Measurements from ENCODE around the gene PRKCA. TPM values are rescaled to one million over a fixed set of nuclear protein-coding genes. Genes with fewer than 3 reads are reported as not detected.

Gene PRKCA
- total RNA-seq, 1 experiment from 2014 or later, result 22.6 TPM

- no peak overlapping the region for H2AFZ ChIP-seq (ENCODE audit: low read length)
Measured at GRCh38 chr17:66423056-66423955, 120.9 kb downstream of the PRKCA start.

GRCh38 chr17:66425756-66426396 is 123.5 kb downstream of the PRKCA start:
- Histone ChIP-seq H4K20me1 (ENCODE audit: low read length) (no peaks in the 10 kb centered on the region), H3K36me3 (ENCODE audit: low read depth, low read length) (no peaks in the 10 kb centered on the region), H3K4me1 (ENCODE audit: insufficient read depth, low read length) (peaks cover 20% of the 10 kb centered on the region), H3K27ac (ENCODE audit: low read length) (no peak overlapping the region), H2AFZ (ENCODE audit: low read length) (no peak overlapping the region), H3K4me3 (ENCODE audit: low read length) (no peak overlapping the region), H3K9me2 (replicated peaks; ENCODE audit: low read length) (no peaks in the 10 kb centered on the region), H3K27me3 (ENCODE audit: low read length) (no peaks in the 10 kb centered on the region), H3K9ac (ENCODE audit: low read length) (no peak overlapping the region), H3K4me2 (ENCODE audit: low read length) (no peak overlapping the region), H3K9me3 (ENCODE audit: low read length) (no peaks in the 10 kb centered on the region), H3K79me2 (ENCODE audit: low read length) (peaks cover 65% of the 10 kb centered on the region), H3F3A (ENCODE audit: low read length, unreplicated experiment) (no peaks in the 10 kb centered on the region)
- CTCF ChIA-PET, result no interaction called here
- BruUV-seq (replicated peaks), result no TSS peak
- intact Hi-C loops (cut with micrococcal nuclease), result loop anchor here (1.0 to 5.0 kb wide), 2 partner anchors 124 to 171 kb away; partner anchors contain the start of gene PRKCA
- POLR2A ChIA-PET (ENCODE audit: unreplicated experiment), result no interaction called here
- TF ChIP-seq CTCF (conservative IDR thresholded peaks at IDR 0.05; ENCODE audit: low read depth, low read length) (no peak), EZH2 (IDR thresholded peaks at IDR 0.05; ENCODE audit: low read length, unreplicated experiment) (no peak), EZH2phosphoT487 (IDR thresholded peaks at IDR 0.05; ENCODE audit: borderline replicate concordance, low read length) (no peak)
- DNase-seq (no peak), ATAC-seq (no peak)

More at GRCh38 chr17:66423056-66423955, 120.9 kb downstream of the PRKCA start:
- TF ChIP-seq CTCF (conservative IDR thresholded peaks at IDR 0.05; ENCODE audit: low read depth, low read length) (no peak), EZH2 (IDR thresholded peaks at IDR 0.05; ENCODE audit: low read length, unreplicated experiment) (no peak), EZH2phosphoT487 (IDR thresholded peaks at IDR 0.05; ENCODE audit: borderline replicate concordance, low read length) (no peak)
- no TSS peak for BruUV-seq (replicated peaks)
- H4K20me1 ChIP-seq (ENCODE audit: low read length), result no peaks in the 10 kb centered on the region
- CTCF ChIA-PET, result no interaction called here
- no peak for ATAC-seq
- H3K9ac ChIP-seq (ENCODE audit: low read length), result no peak overlapping the region
- H3K4me3 ChIP-seq (ENCODE audit: low read length), result no peak overlapping the region
- intact Hi-C loops (cut with micrococcal nuclease), result no loop called here
- no peaks in the 10 kb centered on the region for H3K36me3 ChIP-seq (ENCODE audit: low read depth, low read length)
- no peaks in the 10 kb centered on the region for H3K9me2 ChIP-seq (replicated peaks; ENCODE audit: low read length)
- no peaks in the 10 kb centered on the region for H3F3A ChIP-seq (ENCODE audit: low read length, unreplicated experiment)
- H3K4me1 ChIP-seq (ENCODE audit: insufficient read depth, low read length), result peaks cover 17% of the 10 kb centered on the region
- POLR2A ChIA-PET (ENCODE audit: unreplicated experiment), result no interaction called here
- H3K9me3 ChIP-seq (ENCODE audit: low read length), result no peaks in the 10 kb centered on the region
- no peaks in the 10 kb centered on the region for H3K27me3 ChIP-seq (ENCODE audit: low read length)
- no peak overlapping the region for H3K4me2 ChIP-seq (ENCODE audit: low read length)
- H3K27ac ChIP-seq (ENCODE audit: low read length), result no peak overlapping the region
- peaks cover 42% of the 10 kb centered on the region for H3K79me2 ChIP-seq (ENCODE audit: low read length)
- DNase-seq, result no peak
